ENCODE data around the gene SUMF1.
A peak's percentile ranks its signal among the peaks of the same experiment; 100 is the strongest.

SUMF1 gene

GRCh38 chr3:4375911-4376310, 91.2 kb downstream of the SUMF1 start:
- no peak for DNase-seq

GRCh38 chr3:4373669-4374068, 93.4 kb downstream of the SUMF1 start:
- DNase-seq: no peak

GRCh38 chr3:4362523-4362922, 104.5 kb downstream of the SUMF1 start:
- no peak for DNase-seq

- DNase-seq: no peak
Observed at GRCh38 chr3:4360817-4361216, 106.3 kb downstream of the SUMF1 start.

- no peak for DNase-seq
Observed at GRCh38 chr3:4359805-4360502, 107.1 kb downstream of the SUMF1 start.

GRCh38 chr3:4358273-4358672, 108.8 kb downstream of the SUMF1 start:
- no peak for DNase-seq

- no peak for DNase-seq
Observed at GRCh38 chr3:4356546-4357410, 110.3 kb downstream of the SUMF1 start.

GRCh38 chr3:4356220-4356540, 110.9 kb downstream of the SUMF1 start:
- no peak for DNase-seq

GRCh38 chr3:4355401-4356219, 111.5 kb downstream of the SUMF1 start:
- DNase-seq: no peak

- no peak for DNase-seq
Observed at GRCh38 chr3:4351872-4352271, 115.2 kb downstream of the SUMF1 start.

- no peak for DNase-seq
Observed at GRCh38 chr3:4351164-4351855, 115.8 kb downstream of the SUMF1 start.

GRCh38 chr3:4350789-4351163, 116.3 kb downstream of the SUMF1 start:
- peak; percentile 50 for DNase-seq

GRCh38 chr3:4343258-4343657, 123.8 kb downstream of the SUMF1 start:
- no peak for DNase-seq

GRCh38 chr3:4341336-4341675, 125.8 kb downstream of the SUMF1 start:
- DNase-seq: no peak

GRCh38 chr3:4340411-4341335, 126.4 kb downstream of the SUMF1 start:
- DNase-seq: no peak

- DNase-seq: no peak
Observed at GRCh38 chr3:4340077-4340410, 127.0 kb downstream of the SUMF1 start.

- no peak for DNase-seq
Observed at GRCh38 chr3:4338751-4339150, 128.3 kb downstream of the SUMF1 start.

GRCh38 chr3:4336850-4337546, 130.1 kb downstream of the SUMF1 start:
- no peak for DNase-seq

GRCh38 chr3:4335840-4336562, 131.1 kb downstream of the SUMF1 start:
- no peak for DNase-seq

GRCh38 chr3:4334548-4334947, 132.5 kb downstream of the SUMF1 start:
- DNase-seq: no peak

- no peak for DNase-seq
Observed at GRCh38 chr3:4332991-4333390, 134.1 kb downstream of the SUMF1 start.
